Measurements from ENCODE around the gene BAIAP2.
"Not testable (repeated sequence)": the region's sequence is repeated elsewhere in the genome, so short reads cannot be mapped to it uniquely, and the experiment has no call there.

Gene BAIAP2

GRCh38 chr17:81021531-81022343, 13.2 kb upstream of the BAIAP2 start:
- in situ Hi-C loops (cut with MboI; ENCODE audit: low sequenced_read_pairs) = no loop called here

DNA sequence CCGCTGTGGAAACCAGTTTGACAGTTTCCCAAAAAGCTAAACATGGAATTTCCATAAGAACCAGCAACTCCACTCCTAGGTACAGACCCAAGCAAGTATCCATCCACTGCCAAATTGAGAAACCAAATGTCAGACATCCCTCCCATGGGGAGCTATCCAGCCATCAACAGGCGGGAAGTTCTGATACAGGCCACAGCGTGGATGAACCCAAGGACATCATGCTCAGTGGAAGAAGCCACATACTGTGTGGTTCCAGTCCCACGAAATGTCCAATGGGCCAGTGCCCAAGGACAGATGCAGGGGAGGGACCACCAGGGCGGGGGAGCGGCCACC, 12.6 kb upstream of the BAIAP2 start:
- in situ Hi-C loops (cut with MboI; ENCODE audit: low sequenced_read_pairs) = no loop called here

- in situ Hi-C loops (cut with MboI; ENCODE audit: low sequenced_read_pairs) = no loop called here
These were observed 9.7 kb upstream of the BAIAP2 start for GRCh38 chr17:81025065-81025740.

GRCh38 chr17:81025741-81026129, 9.2 kb upstream of the BAIAP2 start:
- in situ Hi-C loops (cut with MboI; ENCODE audit: low sequenced_read_pairs) = no loop called here

GRCh38 chr17:81026266-81027036, 8.5 kb upstream of the BAIAP2 start:
- in situ Hi-C loops (cut with MboI; ENCODE audit: low sequenced_read_pairs) = no loop called here

- in situ Hi-C loops (cut with MboI; ENCODE audit: low sequenced_read_pairs) = no loop called here
These were observed 7.9 kb upstream of the BAIAP2 start for GRCh38 chr17:81027038-81027437.

DNA sequence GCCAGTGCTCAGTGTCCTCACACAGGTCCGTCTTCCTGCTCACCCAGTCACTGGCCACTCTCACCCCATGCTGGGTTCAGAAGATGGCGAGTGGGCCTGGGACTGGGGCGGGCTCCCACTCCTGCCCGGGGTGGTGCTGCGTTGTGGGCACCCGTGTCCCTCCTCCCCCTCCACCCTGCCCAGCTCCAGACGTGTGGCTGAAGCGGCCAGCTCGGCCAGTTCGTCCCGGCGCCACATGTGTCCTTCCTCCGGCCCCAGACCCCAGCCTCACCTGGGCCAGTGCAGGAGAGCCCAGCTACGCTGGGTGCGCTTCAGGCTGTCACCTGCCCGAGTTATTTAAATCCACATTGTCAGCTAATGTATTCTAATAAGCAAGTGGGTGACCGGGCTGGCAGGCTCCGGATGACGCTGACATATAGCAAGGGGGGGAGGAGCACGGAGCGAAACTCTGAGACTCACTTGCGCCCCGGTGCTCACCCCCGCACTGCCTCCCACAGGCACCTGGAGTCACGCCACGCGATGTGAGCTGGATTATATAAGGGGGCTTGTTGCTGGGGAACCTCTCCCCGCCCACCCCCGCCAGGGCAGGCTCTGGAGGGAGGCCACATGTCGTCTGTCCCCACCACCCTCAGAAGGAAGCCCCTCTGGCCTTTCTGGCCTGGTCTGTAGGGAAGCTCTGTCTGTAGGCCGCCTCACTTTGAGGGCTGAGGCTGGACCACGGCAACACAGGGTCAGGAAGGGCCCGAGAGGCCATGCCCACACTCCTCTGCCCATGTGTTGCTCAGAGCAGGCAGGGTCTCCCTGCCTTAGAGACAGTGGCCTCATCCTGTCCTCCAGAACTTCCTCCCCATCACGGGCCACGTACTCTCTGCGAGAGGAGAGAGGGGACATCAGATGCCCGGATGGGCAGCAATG, 7.1 kb upstream of the BAIAP2 start:
- in situ Hi-C loops (cut with MboI; ENCODE audit: low sequenced_read_pairs) = no loop called here

GRCh38 chr17:81028506-81028858, 6.5 kb upstream of the BAIAP2 start:
- in situ Hi-C loops (cut with MboI; ENCODE audit: low sequenced_read_pairs) = no loop called here

GRCh38 chr17:81029859-81030258, 5.1 kb upstream of the BAIAP2 start:
- in situ Hi-C loops (cut with MboI; ENCODE audit: low sequenced_read_pairs) = no loop called here

GRCh38 chr17:81030312-81030711, 4.6 kb upstream of the BAIAP2 start:
- in situ Hi-C loops (cut with MboI; ENCODE audit: low sequenced_read_pairs) = not testable (repeated sequence)

- in situ Hi-C loops (cut with MboI; ENCODE audit: low sequenced_read_pairs) = no loop called here
These were observed 4.0 kb upstream of the BAIAP2 start for GRCh38 chr17:81030741-81031565.

DNA sequence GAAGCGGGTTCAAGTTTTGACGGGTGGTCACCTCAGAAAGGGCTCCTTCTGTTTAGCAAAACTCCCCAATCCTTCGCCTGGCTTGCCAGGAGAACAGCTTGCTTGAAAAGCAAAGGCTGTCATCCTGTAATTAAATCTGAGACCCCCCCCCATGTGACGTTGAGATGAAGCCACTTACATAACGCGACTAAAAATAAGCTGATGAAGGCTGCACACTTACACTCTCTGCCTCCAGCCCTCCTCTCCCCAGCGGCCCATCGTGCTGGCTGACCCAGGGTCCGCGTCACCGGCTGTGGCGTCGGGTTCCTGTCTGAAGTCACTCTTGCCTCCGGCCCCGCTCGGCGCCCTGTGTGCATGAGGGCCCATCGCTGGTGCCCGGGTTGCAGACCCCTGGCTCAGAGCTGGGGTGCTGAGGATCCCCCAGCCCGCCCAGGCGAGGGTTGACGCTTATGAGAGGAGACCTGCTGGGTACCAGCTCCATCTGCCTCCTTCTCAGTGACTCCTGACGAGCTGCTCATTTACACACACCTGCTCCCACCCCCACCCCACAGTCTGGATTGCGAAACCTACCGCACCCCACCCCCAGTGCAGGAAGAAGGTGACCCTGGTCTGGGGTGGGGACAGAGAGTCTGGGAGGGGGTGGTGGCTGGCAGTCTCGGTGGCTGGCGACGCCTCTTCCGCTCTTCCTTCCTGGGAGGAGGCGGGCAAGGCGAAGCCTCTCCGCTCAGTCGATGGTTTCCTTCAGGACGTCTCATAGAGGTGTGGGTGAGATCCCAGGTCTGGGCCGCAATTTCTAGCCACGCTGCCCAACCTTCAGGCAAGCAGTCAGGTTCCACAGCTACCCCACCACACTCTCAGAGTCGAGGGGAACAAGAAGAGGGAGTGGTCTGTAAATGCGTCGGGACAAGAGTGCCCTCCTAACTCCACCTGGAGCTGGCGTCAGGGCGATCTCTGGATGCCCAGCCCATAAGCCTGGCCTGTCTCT, 3.1 kb upstream of the BAIAP2 start:
- in situ Hi-C loops (cut with MboI; ENCODE audit: low sequenced_read_pairs) = no loop called here

DNA sequence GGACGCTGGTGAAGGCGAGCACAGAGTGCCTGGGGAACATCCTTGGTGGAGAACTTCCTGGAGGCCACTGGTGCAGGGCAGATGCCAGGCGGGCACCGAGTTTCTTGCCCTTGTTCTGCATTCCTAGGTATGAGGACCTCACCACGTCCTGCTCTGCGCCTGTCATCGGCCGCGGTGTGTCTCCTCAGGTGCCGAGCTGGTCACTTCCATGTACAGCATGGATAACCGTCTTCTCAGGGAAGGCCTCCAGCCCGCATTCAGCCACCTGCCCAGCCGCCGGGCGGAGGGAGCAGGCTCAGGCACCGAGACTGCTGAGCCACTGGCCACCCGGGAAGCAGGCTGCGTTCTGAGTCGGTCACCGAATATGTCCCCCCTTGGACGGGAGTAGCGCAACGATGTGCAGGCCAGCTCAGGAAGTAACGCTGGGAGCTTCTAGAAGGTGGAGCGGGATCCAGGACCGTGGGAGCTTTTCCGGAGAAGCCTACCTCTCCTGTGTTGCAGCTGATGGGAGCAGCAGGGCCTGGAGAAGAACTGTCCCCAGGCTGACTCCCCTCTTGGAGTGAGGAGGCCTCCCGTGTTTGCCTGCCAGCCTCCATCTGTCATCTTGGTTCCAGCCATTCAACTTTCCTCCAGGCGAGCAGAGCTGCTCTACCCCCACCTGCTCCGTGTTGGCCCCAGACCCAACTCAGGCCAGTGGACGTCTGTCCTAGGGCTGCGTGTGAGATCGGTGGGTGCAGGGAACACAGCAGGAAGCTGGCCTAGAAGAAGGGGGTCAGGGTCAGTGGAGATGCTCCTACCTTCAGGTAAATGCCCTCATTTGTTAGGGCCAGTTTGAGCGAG, 2.1 kb upstream of the BAIAP2 start:
- in situ Hi-C loops (cut with MboI; ENCODE audit: low sequenced_read_pairs) = no loop called here

- in situ Hi-C loops (cut with MboI; ENCODE audit: low sequenced_read_pairs) = no loop called here
These were observed 1.3 kb upstream of the BAIAP2 start for GRCh38 chr17:81033535-81034167.

GRCh38 chr17:81034168-81034777, 678 bp upstream of the BAIAP2 start:
- in situ Hi-C loops (cut with MboI; ENCODE audit: low sequenced_read_pairs) = no loop called here

- in situ Hi-C loops (cut with MboI; ENCODE audit: low sequenced_read_pairs) = no loop called here
These were observed 708 bp downstream of the BAIAP2 start for GRCh38 chr17:81035521-81036196.
